Pons (tissue), 1 donor: ENCODE results near the gene STOML1.
"Not testable (repeated sequence)": the region's sequence is repeated elsewhere in the genome, so short reads cannot be mapped to it uniquely, and the experiment has no call there.

ENCODE experiments used
- DNase-seq: peaks from one replicate; pipeline ENCODE4 v3.0.0-alpha.2; 2016; ENCODE audit warnings: low spot score

STOML1 gene

DNA sequence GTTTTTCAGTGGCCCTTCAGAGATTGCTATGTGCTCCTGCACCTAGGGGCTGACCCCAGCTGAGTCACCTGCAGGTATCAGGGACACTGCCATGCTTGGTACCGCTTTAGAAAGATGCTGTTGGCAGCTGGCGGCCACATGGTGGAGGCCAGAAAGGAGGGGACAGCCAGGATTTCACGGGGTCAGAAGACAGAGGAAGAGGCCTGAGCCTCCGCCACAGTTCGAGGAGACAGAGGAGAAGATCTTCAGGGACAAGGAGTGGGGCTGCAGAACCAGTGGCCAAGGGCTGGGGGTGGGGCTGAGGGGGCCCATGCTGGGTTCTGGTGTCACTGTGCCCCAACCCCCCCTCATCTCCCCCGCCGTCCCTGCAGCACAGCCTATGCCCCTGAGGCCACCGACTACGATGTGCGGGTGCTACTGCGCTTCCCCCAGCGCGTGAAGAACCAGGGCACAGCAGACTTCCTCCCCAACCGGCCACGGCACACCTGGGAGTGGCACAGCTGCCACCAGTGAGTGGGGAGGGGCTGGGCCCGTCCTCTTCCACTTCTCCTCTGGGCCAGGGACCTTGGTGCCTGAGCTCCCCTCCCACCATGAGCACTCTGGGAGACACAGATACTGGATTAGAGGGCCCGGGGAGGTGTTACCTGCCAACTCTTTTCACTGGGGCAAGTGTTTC lies 45.9 kb downstream of the STOML1 start:
- no peak for DNase-seq

DNA sequence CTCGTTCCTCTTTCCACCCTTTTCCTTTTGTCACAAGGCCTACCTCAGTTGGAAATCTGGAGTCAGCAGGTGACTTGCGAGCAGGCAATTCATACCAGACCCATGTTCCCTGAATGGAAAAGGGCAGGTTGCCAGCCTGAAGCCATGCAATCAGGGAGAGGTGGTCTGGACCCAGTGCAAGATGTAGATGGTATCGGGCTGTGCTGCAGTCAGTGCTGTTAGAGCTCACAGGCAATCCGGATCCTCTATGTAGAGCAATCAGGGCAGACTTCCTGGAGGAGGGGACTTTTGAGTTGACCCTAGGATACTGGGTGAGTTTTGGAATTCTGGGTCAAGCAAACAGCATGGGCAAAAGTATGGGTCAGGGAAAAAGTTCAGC lies 47.0 kb downstream of the STOML1 start:
- no peak for DNase-seq

DNA sequence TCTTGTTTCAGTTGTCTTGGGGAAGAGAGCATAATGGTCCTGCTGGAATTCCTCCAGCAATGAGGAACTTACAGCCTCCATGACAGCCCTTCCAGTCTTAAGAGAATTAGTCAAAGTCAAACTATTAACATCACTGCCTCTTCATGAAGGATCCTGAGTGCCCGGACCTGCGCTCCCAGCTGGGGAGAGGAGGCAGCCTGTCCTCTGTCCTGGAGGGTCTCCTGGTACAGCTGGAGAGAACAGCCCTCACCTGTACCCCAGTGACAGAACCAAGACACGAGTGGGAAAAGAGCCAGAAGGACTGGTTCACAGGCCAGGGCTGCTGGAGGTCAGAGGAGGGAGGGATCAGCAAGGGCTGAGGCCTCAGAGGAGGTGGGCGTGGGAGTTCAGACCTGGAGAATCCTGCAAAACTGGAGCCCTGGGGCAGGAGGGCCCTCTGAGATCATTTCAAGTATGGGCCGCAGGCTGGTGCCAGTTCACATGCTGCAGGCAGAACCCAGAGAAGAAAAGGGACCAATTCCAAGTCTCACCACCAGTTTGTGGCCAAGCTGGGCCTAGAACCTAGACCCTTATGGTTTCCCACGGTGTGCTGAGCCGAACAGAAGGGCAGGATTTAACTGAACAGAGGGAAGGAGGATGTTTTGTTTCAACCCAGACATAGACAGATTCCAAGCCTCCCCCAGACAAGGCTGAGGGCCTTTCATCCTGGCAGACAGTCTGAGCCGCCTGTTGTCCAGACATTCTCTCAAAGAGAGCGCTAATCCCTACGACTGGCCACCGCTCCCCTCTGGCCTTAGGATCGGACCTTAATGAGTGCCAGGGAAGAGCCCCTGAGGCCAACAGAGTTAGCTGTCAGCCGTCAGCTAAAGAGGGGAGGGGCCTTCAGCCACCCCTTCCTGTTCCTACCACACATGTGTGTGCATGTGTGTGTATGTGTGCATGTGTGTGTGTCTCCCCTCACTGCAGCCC lies 47.6 kb downstream of the STOML1 start:
- no peak for DNase-seq

DNA sequence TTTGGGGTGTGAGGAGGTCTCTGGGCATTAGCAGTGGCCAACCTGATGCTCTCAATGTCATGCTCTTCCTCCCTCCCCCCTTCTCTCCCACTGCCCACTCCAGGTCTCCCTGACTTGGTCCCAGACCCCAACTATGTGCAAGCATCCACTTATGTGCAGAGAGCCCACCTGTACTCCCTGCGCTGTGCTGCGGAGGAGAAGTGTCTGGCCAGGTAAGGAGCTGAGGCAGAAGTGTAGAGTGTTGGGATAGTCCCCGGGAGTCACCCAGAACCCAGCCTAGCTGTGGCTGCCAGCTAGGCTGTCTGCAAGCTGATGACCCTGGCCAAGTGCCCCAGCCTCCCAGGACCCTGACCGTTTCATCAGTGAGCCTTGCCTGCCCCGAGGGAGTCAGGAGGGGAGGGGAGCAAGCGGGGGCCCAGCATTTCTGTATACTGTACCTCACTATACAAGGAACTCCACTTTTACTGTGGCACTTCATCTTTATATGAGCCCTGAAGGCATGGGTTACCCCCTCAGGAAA lies 49.3 kb downstream of the STOML1 start:
- no peak for DNase-seq

DNA sequence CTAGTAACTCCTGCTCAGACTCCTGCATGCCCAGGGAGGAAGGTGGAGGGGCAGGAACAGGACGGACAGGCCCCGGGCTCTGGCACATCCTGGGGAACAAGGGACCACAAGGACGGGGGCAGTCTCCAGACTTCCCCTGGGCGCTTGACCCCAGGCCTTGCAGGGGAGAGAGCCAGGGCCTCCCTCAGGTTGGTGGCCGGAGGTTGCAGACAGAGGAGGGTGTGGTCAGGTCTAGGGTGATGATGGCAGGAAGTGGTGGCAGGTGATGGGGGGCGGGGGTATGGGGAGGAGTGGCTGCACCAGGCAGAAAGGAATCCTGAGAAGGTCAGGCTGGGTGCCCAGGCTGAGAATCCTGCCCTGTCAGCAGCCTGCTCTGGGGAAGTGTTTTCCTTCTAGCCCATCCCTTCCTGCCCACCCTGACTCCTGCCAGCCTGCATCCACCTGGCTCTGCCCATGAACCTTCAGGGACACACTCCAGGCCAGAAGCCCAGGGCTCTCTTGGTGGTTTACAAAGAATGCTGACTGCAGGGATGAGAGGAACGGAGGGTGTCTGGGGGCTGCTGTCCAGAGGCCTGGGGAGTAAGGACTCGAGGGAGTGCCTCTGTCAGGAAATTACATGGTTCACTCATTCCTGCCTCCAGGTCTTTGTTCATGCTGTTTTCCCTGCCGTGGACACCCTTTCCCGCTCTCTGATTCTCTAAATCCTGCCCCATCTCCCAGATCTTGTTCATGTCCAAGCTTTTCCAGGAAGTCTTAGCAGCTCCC lies 50.0 kb downstream of the STOML1 start:
- DNase-seq, result no peak

DNA sequence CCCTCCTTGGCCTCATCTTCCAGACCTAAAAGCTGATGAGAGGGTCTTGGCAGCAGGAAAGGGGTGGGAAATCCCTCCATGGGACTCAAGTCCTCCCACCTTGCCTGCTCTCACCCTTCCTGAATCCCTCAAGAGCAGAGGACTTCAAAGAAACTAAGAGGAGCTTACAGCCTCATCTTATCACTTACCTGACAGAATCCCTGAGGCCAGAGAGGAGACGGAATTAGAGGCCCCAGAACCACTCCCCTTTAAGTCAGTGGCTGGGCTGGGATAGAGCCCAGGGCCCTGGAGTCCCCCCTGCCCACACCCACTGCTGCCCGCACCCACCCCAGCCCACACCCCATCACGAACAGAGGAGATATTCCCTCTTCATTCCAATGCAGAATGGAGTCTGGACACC lies 50.6 kb downstream of the STOML1 start:
- no peak for DNase-seq

DNA sequence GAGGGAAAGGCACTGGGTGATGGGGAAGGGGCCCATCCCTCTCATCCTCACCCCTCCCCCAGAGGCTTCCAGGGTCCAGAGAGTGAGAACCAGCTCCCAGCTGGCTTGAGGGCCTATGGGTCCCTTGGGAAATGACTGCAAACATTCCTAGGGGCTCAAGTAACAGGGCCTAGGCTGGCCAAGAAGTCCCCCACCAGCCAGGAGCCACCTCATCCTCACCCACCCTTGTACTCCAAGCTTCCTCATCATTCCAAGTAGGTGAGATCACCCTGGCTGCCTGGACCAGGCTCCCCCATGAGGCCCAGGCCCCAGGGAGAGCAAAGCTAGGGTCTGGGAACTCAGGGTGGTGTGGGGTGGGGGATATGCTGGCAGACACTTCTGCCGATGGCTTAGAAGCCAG lies 51.1 kb downstream of the STOML1 start:
- no peak for DNase-seq

DNA sequence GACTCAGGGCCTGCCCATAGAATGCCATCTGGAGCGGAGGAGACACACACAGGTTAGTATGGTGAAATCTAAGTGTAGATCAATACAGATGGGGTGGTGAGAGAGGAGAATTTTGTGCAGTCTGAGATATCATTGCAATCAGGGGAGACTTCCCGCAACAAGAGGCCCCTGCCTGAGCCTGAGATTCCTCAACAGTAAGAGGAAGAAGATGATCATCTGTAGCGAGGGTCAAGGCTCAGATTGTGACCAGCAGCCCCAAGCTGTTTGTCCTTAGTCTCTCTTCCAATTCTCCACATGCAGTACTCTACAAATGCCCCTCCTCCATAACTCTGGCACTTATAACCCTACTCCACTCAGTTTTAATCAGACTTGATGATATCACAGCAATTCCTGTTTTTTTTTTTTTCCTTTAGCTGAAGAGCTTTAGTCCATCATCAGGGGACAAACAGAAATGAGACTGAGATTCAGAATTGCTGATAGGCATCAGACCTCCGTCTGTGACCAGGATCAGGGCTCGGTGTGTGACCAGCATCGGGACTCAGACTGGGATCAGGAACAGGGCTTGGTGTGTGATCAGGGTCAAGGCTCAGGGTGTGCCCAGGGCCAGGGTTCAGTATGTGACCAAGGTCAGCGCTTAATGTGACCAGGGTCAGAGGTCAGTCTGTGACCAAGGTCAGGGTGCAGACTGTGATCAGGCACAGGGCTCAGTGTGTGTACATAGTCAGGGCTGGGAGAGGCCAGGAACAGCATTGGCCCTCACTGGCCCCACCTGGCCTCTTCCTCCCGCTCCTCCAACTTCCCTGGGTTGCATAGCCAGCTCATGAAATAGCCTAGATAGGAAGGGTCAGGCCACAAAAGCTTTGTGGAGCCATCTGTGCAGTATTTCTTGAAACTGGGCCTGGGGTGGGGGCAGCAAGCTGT lies 51.8 kb downstream of the STOML1 start:
- no peak for DNase-seq

DNA sequence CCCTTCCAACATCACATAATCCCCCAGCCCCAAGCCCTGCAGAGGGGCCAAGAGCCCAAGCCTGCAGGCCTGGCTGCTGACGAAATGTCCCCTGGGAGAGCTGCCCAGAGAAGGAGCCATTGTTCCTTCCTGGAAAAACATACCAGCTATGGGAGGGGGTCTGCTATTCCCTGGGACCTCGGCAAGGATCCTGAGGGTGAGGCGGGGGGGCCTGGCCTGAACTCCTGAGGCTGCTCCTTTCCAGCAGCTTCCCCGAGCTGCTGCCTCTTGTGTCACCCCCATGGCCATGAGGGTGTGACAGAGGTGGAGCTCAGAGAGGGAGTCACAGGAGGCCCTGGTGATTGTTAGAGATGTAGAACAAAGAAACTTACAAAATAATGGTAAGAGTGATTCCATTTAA lies 53.0 kb downstream of the STOML1 start:
- no peak for DNase-seq

DNA sequence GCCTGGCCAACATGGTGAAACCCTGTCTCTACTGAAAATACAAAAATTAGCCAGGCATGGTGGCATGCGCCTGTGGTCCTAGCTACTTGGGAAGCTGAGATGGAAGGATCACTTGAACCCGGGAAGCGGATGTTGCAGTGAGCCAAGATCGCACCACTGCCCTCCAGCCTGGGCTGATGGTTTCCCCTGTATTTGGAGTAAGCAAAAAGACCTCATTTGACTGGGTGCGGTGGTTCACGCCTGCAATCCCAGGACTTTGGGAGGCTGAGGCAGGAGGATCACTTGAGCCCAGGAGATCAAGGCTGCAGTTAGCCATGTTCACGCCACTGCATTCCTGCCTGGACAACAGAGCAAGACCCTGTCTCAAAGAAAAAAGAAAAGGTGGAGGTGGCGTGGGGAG lies 53.6 kb downstream of the STOML1 start:
- not testable (repeated sequence) for DNase-seq

DNA sequence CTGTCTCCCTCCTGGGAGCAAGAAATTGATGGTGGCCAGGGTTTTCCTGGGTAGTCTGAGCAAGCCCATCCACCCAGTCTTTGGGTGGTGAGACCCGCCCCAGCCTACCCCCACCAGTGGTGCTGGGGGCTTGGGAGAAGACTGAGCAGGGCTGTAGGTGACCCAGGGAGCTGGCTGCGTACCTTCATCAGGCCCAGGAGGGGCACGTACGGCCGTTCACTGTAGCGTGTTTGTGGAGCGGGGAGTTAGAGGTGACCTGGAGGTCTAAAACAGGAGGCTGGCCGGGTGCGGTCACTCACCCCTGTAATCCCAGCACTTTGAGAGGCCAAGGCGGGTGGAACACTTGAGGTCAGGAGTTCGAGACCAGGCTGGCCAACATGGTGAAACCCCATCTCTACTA lies 54.4 kb downstream of the STOML1 start:
- no peak for DNase-seq

DNA sequence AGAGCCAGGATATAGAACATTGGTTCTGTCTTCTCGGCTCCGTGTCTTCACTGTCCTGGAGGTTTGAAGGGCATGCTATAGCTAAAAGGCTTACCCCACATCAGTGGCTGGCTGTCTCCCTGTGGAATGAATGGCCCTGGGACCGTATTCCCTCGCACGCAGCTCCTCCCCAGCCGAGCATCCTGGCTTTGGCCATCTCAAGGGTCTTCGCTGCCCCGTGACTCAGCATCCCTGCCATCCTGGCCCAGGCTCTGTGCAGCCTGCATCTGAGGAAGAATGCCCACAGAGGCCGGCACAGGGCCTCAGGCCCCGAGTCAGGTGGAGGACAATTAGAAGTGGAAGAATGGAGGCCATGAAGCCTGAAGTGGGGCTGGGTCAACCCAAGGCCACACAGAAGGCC lies 54.8 kb downstream of the STOML1 start:
- no peak for DNase-seq

DNA sequence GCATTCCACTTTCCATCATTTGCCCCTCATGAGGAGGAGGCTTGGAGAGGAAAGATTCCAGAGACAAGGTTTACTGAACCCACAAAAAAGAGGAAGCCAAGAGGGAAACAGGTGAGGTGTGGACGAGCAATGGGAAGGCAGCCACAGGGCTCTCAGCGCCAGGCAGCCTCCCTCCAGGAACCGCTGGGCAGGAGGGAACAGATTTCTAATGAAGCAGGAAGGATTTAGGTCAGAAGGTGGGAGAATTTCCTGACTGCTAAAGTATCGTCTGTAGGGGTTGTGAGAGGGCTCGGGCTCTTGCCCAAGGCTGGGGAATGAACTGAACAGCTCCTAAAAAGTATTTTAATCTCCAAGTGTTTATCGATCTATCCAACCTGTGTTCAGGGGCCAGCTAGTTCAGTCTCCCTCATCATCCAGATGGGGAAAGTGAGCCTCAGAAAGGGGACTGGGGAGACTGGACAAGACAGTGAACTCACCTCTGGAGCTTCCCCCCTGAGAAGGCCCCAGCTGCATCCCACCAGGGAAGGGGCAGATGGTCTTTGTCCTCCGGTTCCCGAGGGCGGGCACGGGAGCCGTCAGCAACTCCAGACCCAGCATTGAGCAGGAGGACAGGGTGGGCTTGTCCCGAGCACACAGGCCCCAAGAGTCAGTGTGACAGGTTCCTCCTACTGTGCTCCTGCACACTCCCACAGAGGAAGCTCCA lies 55.4 kb downstream of the STOML1 start:
- no peak for DNase-seq

DNA sequence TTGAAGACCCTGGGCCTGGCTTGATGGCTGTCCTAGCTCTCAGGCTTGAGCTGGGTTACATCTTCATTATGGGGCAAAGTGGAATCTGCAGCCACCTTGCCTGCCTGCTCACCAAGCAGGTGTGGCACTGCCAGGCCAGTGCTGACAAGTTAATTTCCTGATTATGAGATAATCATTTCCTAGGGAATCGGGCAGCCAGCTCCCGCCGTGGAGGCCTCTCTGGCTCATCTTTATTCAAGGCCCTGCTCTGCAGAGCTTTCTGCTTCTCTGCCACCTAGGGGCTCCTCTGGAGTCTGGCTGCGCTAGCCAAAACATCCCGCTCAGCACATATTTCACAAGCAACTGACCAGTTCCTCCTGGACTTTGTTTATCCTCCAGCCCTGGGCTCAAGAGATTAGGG lies 55.9 kb downstream of the STOML1 start:
- DNase-seq, result no peak

DNA sequence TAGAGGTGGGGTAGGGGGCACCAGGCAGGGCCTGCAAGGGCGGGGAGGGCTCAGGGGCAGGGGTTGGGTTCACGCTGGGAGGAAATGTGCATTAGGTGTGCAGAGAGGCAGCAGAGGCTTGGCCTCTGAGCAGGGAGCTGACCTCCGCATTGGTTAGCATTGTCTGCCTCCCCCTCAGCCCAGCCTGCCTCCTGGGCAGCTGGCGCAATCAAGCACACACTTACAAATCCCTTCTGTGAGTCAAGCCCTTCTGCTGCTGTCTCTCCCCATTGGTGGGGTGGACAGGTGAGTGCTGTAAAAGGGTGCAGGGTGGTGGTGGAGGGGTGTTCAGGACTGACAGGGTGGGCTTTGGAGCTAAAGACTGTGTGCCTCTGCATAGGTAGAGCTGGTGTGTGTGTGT lies 56.5 kb downstream of the STOML1 start:
- no peak for DNase-seq

DNA sequence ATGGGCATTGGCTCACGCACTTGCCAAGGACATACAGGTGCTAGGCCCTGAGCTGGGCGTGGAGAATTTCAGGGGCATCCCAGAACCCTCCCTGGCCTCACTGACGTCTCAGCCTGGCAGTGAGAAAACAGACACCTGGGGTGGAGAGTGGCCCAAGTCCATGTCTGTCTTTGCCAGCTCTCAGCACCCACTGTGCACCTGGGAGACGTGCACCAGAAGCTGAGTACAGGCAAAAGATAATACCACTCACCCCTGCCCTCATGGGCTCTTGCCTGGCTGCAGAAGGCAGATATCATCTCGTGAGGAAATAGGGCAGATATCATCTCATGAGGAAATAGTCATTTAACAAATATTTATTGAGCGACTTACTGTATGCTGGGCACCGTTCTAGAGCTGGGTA lies 57.8 kb downstream of the STOML1 start:
- no peak for DNase-seq

DNA sequence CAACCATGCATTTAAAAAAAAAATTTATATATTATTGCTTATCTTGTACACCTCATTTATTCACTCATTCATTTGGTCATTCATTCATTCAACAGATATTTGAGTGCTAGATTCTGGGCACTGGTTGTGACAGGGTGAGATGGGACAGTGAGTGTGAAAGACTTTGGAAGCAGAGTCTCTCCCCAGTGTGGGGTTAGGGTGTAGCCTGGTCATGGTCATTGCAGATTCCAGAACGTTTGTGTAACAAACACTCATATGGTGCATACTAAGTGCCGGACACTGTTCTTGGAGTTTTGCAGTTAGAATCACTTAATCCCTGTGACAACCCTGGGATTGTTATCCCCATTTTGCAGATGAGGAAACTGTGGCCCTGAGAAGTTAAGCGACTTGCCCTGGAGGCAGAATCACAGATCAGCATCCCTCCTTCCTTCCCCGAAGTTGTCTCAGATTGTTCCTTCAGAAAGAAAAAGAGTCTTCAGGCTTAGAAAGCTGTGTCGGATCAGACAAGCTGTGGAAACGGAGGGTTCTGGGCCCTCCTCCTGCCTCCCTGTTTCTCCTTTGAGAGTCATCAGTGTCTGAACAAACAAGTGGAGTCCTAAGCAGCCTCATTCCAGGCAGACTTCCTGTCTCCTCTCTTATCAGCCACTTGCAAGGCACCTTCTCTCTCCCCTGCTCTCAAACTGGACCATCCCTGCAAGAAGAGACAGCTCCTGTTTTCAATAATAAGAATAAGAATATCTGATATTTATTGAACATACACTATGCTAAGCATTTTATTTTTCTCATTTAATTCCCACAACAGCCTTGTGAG lies 59.5 kb downstream of the STOML1 start:
- no peak for DNase-seq

DNA sequence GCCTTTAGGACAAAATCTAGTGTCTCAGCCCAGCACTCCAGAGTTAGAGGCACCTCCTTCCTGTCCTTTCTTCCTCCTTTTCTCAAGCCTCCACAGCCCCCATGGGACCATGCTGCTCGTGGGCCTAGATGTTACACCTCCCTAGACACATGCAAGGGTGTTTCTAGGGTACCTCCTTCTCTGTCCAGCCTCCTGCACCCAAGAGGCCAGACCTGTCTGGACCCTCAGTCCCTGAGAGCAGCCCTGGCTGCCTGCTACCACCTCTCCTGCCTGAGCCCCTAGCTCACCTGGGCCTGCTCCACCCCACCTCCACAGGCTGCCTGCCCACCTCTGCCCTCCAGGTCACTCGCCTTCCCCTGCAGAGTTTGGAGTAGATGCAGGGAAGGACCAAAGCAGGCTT lies 60.7 kb downstream of the STOML1 start:
- DNase-seq, result no peak

DNA sequence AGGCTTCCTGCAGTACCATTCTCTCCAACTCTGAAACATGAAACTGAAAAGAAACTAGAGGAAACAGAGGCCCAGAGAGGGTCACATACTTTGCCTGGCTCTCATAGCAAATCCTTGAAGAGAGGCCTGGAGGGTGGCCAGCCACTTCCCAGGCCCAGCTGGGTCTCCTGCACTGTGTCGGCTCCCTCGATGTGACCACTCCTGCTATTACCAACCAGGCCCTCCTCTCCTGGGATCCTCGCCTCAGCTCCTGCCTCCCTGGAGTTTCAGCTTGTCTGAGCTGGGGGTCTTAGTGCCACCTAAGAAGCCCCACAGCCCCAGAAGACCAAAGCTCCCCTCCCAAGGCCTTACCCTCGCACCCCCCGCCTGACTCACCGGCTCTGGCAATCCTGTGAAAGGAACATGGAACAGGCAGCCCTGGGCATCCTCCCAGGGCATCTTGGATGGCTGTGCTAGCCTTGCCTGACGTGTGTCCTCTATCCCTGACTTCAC lies 61.3 kb downstream of the STOML1 start:
- no peak for DNase-seq

DNA sequence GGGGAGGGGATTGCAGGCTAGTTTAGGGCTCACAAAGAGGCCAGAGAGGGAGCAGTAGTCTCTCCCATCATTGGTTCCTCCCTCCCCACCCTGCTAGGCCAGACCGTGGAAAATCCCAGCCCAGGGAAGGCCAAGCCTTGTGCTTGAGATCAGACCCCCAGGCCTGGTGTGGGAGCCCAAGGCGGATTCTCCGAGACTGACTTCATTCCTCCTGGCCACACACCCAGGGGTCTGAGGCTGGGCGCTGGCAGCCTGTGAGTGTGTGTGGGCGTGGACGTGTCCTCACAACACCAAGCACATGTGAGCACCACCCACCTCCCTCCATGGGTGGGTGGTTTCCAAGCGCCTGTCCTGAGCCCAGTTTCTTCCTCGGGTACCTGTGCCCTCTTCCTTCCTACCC lies 61.7 kb downstream of the STOML1 start:
- no peak for DNase-seq
